Measurements from ENCODE around the gene EIF2D.
A peak's percentile ranks its signal among the peaks of the same experiment; 100 is the strongest.

EIF2D gene

DNA sequence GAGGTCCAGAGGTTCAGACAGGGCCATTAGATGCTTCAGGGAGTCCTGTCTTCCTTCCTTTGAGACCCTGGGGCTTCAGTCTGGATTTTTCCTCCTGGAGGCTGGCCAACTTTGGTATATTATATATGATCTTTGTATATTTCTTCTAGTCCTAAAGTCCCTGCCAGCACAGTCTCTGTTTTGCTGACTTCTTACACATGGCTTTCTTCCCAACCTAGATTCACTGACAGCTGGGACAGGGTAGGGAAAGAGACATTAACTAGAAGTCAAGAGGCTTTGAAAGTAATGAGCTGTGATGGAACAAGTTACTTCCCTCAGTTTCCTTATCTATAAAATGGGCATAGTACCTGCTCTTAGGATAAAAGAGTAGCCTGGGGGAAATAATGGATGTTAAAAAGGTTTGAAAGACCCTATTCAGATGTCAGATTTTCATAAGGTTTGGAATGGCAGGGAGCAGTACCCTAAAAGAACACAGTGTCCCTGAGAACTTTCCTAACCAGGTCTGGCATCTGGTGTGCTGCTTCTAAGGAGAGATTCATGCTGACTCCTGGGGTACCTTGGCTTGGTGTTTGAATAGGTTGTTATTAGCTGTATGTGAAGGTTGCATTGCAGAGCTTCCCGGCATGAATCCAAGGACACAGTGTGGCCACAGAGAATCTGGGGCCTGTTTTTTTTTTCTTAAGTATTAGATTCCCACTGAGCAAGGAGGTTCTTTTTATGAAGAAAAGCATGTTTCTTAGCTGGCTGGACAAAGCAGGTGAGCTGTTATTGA is 57.4 kb downstream of the EIF2D start:
- FAIRE-seq, result no peak

DNA sequence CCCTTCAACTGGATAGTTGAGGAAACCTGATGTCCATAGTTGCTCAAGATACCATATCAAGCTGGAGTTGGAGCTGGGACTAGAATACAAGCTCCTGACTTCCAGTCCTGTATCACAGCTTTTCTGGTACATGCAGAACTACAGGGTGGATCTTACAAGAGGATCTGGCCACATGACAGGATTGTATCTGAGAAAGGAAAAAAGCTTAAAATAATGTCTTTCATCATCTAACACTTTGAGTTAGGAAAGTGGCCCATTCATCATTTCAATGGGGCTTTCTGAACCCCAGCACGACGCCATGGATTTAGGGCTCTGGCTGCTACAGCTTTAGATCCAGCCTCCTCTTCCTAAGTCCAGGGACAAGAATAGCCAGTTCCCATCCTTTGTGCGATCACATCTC is 58.1 kb downstream of the EIF2D start:
- DNase-seq (ENCODE audit: insufficient read length) (no peak), FAIRE-seq (no peak)
- TF ChIP-seq TAF1 (IDR thresholded peaks at IDR 0.05; ENCODE audit: borderline replicate concordance, low read depth, low read length) (no peak), POLR2AphosphoS5 (IDR thresholded peaks at IDR 0.05; ENCODE audit: low read depth, low read length) (no peak), POLR2A (IDR thresholded peaks at IDR 0.05; ENCODE audit: low read depth, low read length) (no peak)

More for the DNA sequence above, 57.4 kb downstream of the EIF2D start:
- TF ChIP-seq POLR2A (IDR thresholded peaks at IDR 0.05; ENCODE audit: low read depth, low read length), result no peak
- no peak for TF ChIP-seq TAF1 (IDR thresholded peaks at IDR 0.05; ENCODE audit: borderline replicate concordance, low read depth, low read length)
- TF ChIP-seq POLR2AphosphoS5 (IDR thresholded peaks at IDR 0.05; ENCODE audit: low read depth, low read length), result no peak
- DNase-seq (ENCODE audit: insufficient read length), result no peak

DNA sequence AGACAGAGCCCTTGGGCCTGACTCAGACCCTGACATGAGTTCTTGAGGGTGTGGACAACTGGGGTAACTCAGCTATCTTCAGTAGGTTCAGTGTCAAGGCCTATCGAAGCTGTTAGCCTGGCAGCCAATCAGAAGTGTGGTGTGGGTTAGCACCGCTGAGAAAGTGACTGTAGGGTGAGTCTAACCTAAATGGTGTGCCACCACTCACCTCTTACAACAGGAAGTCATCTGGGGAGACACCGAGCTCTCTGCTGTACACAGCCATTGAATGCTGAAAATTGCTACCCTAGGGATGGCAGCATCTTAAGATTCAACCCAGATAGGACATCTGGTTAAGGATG is 60.3 kb downstream of the EIF2D start:
- no peak for FAIRE-seq
- TF ChIP-seq POLR2A (IDR thresholded peaks at IDR 0.05; ENCODE audit: low read depth, low read length) (no peak), POLR2AphosphoS5 (IDR thresholded peaks at IDR 0.05; ENCODE audit: low read depth, low read length) (no peak), TAF1 (IDR thresholded peaks at IDR 0.05; ENCODE audit: borderline replicate concordance, low read depth, low read length) (no peak)
- DNase-seq (ENCODE audit: insufficient read length), result no peak

DNA sequence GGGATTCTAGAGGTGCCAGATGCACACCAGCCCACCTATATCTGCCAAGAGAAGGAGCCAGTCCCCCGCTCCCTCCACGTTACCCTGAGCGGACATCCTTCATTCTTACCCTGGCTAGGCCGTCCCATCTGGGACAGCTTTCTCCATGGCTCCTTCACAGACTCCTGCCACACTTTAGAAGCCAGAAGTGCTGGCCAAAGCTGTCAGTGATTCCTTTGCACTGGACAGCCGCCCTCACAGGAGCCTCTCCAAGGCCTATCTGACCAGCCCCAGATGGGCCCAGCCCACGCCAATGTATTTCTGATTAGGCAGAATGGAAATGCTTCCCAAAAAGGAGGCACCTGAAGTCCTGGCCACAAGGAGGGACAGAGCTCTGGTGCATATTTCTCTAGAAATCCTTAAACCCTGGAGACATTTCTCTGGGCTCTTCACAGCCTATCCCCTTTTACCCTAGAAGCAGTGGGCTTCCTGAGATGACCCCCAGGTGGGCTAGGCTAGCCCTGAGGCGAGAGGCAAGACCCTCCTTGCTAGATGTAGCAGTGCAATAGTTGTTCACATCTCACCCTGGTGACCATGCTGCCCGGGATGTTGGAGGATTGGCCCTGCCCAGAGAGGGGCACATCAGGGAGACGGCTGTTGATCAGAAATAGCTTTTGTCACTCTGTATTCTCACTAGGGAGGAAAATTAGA is 60.8 kb downstream of the EIF2D start:
- no peak for DNase-seq (ENCODE audit: insufficient read length)
- TF ChIP-seq POLR2A (IDR thresholded peaks at IDR 0.05; ENCODE audit: low read depth, low read length) (no peak), POLR2AphosphoS5 (IDR thresholded peaks at IDR 0.05; ENCODE audit: low read depth, low read length) (no peak), TAF1 (IDR thresholded peaks at IDR 0.05; ENCODE audit: borderline replicate concordance, low read depth, low read length) (no peak)
- no peak for FAIRE-seq

DNA sequence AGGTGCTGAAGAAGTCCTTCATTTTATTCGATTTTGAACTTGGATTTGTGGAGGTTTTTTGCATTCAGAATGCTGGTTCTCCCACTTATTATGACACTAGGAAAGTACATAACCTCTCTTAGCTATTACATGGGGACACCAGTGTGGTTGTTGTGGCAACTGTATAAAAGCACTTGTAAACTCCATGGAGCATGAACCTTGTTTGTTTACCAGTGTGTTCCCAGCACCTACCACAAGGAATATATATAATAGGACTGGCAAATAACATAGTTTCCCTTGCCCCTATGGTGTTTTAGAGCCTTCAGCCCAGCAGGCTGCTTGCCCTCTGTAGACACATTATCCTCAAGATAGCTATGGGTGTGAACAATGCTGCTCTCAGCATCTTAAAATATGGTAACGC is 61.8 kb downstream of the EIF2D start:
- FAIRE-seq (no peak), DNase-seq (ENCODE audit: insufficient read length) (no peak)
- TF ChIP-seq POLR2A (IDR thresholded peaks at IDR 0.05; ENCODE audit: low read depth, low read length) (no peak), POLR2AphosphoS5 (IDR thresholded peaks at IDR 0.05; ENCODE audit: low read depth, low read length) (no peak)

DNA sequence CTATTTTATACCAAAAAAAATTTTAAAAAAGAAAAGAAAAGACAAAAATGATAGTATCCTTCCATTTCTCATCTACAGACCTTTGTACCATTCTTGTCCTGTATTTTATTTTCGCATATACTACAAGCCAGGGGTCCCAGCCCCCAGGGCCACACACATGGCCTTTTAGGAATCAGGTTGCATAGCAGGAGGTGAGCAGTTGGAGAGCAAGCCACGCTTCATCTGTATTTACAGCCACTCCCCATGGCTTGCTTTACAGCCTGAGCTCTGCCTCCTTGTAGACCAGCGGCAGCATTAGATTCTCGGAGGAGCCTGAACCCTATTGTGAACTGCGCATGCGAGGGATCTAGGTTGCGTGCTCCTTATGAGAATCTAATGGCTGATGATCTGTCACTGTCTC is 65.2 kb downstream of the EIF2D start:
- FAIRE-seq, result no peak
- TF ChIP-seq POLR2AphosphoS5 (IDR thresholded peaks at IDR 0.05; ENCODE audit: low read depth, low read length), result no peak
- TF ChIP-seq TAF1 (IDR thresholded peaks at IDR 0.05; ENCODE audit: borderline replicate concordance, low read depth, low read length), result no peak
- no peak for TF ChIP-seq POLR2A (IDR thresholded peaks at IDR 0.05; ENCODE audit: low read depth, low read length)

DNA sequence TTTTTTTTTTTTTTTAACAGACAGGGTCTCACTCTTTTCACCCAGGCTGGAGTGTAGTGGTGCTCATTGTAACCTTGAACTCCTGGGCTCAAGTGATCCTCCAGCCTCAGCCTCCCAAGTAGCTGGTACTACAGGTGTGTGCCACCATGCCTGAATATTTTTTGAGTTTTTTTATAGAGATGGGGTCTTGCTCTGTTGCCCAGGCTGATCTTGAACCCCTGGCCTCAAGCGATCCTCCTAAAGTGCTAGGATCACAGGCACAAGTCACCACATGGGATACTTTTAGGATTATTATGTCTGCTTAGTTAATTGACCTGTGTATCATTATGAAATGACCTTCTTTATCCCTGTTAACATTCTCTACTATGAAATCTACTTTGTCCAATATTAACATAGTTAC is 66.9 kb downstream of the EIF2D start:
- DNase-seq (ENCODE audit: insufficient read length) (no peak), FAIRE-seq (no peak)
- TF ChIP-seq TAF1 (IDR thresholded peaks at IDR 0.05; ENCODE audit: borderline replicate concordance, low read depth, low read length) (no peak), POLR2A (IDR thresholded peaks at IDR 0.05; ENCODE audit: low read depth, low read length) (no peak), POLR2AphosphoS5 (IDR thresholded peaks at IDR 0.05; ENCODE audit: low read depth, low read length) (no peak)

More for the DNA sequence above, 65.2 kb downstream of the EIF2D start:
- DNase-seq (ENCODE audit: insufficient read length), result no peak

DNA sequence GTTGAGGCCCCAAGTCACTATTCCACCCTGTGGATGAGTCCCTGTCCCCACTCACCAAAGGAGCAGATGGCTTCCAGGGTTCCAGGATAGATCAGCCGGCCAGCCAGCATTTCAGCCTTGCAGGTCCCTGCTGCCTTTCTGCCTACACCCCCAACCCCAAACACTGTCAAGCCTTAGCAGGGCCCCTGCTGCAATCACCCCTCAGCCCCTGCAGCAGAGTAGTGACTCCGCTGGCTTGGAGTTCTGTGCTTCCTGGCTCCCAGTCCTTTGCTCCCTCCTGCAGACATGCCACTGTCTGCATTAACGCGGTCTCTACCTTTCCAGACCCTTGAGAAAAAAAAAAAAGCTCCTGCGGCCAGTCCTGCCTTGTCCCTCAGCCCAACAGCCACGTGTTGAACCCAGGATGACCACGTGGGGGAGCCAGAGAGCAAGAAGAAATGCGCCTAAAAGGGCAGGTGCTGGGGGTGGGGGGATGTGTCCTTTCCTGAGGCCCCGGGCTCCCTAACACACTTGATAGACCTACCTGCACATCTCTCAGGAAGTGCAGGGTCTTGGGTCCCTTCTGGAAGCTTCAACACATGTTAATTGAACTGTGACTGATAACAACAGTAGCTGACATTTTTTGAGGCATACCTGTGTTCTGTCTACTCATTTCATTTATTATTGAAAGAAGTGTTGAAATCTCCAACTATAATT is 67.6 kb downstream of the EIF2D start:
- peak; percentile 86 for FAIRE-seq
- TF ChIP-seq POLR2AphosphoS5 (IDR thresholded peaks at IDR 0.05; ENCODE audit: low read depth, low read length) (no peak), POLR2A (IDR thresholded peaks at IDR 0.05; ENCODE audit: low read depth, low read length) (no peak), TAF1 (IDR thresholded peaks at IDR 0.05; ENCODE audit: borderline replicate concordance, low read depth, low read length) (no peak)
- peak; percentile 68 for DNase-seq (ENCODE audit: insufficient read length)
